Measurements from ENCODE around the gene JPH3. TPM values are rescaled to one million over a fixed set of nuclear protein-coding genes. Genes with fewer than 3 reads are reported as not detected.

The JPH3 gene
- polyA plus RNA-seq, 3 donors = not detected

DNA sequence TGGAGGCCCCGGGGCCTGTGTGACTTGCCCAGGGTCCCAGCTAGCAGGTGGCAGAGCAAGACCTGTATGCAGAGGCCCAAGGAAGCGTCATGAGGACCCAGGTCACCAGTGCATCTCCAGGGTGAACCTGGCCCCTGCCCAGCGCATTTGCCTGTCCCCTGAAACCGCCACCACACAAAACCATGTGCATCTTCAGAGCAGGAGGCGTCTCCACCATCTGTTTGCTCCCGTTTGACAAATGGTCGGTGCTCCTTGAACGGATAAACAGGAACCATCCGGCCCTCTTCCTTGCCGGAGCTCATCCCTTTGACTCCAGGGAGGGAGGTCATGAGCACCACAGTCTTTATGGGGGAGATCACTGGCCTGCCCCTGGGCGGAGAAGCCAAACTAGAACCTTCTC is 62.5 kb downstream of the JPH3 start:
- Histone ChIP-seq H3K4me2 (replicated peaks; ENCODE audit: extremely low read depth, low read length, poor library complexity, severe bottlenecking) (no peak overlapping the region), H3K9me3 (replicated peaks in 1 of 2; ENCODE audit: control insufficient read depth in 1 of 2, insufficient read depth in 1 of 2, low read length in 2 of 2) (no peaks in the 10 kb centered on the region), H3K79me2 (ENCODE audit: insufficient read depth, low read length) (no peaks in the 10 kb centered on the region), H3K27me3 (ENCODE audit: control insufficient read depth in 2 of 2, insufficient read depth in 2 of 2, low read length in 2 of 2) (no peaks in the 10 kb centered on the region), H4K20me1 (ENCODE audit: insufficient read depth, low read length) (no peaks in the 10 kb centered on the region), H3K4me3 (replicated peaks in 1 of 3; ENCODE audit: low read depth in 2 of 3, low read length in 3 of 3) (no peak overlapping the region), H3K36me3 (replicated peaks in 1 of 2; ENCODE audit: control insufficient read depth in 1 of 2, insufficient read depth in 2 of 2, low read length in 2 of 2) (no peaks in the 10 kb centered on the region), H3K4me1 (ENCODE audit: control insufficient read depth in 1 of 2, insufficient read depth in 2 of 2, low read length in 2 of 2) (peaks cover 0 to 2% of the 10 kb centered on the region in 2 donors), H3K27ac (ENCODE audit: low read depth in 1 of 2, low read length in 2 of 2) (no peak overlapping the region), H3K9ac (ENCODE audit: insufficient read depth, low read length, poor library complexity, severe bottlenecking) (no peak overlapping the region), H2AFZ (ENCODE audit: insufficient read depth, low read depth, low read length, poor library complexity, severe bottlenecking) (no peak overlapping the region)
- Mint-ChIP-seq H3K9me3 (no peaks in the 10 kb centered on the region), H3K4me1 (peaks cover 4% of the 10 kb centered on the region), H3K4me3 (no peak overlapping the region), H3K27ac (no peak overlapping the region), H3K27me3 (ENCODE audit: low read depth in 3 of 3) (peaks cover 0 to 5% (median 5%) of the 10 kb centered on the region in 3 donors), H3K36me3 (no peaks in the 10 kb centered on the region)
- intact Hi-C loops (cut with micrococcal nuclease) = no loop called here
- DNase-seq = no peak
- WGBS (ENCODE audit: insufficient coverage) = 90% methylated on average over 10 of the region's 11 CpGs
- TF ChIP-seq, protein P1, sequence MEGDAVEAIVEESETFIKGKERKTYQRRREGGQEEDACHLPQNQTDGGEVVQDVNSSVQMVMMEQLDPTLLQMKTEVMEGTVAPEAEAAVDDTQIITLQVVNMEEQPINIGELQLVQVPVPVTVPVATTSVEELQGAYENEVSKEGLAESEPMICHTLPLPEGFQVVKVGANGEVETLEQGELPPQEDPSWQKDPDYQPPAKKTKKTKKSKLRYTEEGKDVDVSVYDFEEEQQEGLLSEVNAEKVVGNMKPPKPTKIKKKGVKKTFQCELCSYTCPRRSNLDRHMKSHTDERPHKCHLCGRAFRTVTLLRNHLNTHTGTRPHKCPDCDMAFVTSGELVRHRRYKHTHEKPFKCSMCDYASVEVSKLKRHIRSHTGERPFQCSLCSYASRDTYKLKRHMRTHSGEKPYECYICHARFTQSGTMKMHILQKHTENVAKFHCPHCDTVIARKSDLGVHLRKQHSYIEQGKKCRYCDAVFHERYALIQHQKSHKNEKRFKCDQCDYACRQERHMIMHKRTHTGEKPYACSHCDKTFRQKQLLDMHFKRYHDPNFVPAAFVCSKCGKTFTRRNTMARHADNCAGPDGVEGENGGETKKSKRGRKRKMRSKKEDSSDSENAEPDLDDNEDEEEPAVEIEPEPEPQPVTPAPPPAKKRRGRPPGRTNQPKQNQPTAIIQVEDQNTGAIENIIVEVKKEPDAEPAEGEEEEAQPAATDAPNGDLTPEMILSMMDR (IDR thresholded peaks at IDR 0.05) = no peak

DNA sequence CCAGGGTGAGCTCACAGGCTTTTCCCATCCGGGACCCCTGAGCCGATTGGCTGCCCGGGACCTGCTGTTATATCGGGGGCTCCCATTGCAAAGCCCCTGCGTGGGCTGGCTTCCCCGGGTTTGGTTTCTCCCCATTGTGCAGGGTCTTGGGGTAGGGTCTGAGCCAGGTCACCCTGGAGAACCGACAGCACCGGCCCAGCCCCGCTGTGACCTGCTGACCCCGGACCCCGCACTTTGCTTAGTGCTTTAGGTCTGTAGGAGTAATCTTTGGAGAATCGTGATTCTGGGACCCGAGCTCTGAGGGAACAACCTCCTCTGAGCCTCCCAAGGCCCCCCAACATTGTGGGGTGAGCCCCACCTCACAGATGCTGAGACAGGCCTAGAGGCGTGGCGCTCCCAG is 62.9 kb downstream of the JPH3 start:
- Histone ChIP-seq H3K27me3 (ENCODE audit: control insufficient read depth in 2 of 2, insufficient read depth in 2 of 2, low read length in 2 of 2) (no peaks in the 10 kb centered on the region), H4K20me1 (ENCODE audit: insufficient read depth, low read length) (no peaks in the 10 kb centered on the region), H3K4me3 (replicated peaks in 1 of 3; ENCODE audit: low read depth in 2 of 3, low read length in 3 of 3) (no peak overlapping the region), H3K4me2 (replicated peaks; ENCODE audit: extremely low read depth, low read length, poor library complexity, severe bottlenecking) (no peak overlapping the region), H3K4me1 (ENCODE audit: control insufficient read depth in 1 of 2, insufficient read depth in 2 of 2, low read length in 2 of 2) (peaks cover 0 to 2% of the 10 kb centered on the region in 2 donors), H3K79me2 (ENCODE audit: insufficient read depth, low read length) (no peaks in the 10 kb centered on the region), H3K27ac (ENCODE audit: low read depth in 1 of 2, low read length in 2 of 2) (no peak overlapping the region), H3K9me3 (replicated peaks in 1 of 2; ENCODE audit: control insufficient read depth in 1 of 2, insufficient read depth in 1 of 2, low read length in 2 of 2) (no peaks in the 10 kb centered on the region), H3K9ac (ENCODE audit: insufficient read depth, low read length, poor library complexity, severe bottlenecking) (no peak overlapping the region), H3K36me3 (replicated peaks in 1 of 2; ENCODE audit: control insufficient read depth in 1 of 2, insufficient read depth in 2 of 2, low read length in 2 of 2) (no peaks in the 10 kb centered on the region), H2AFZ (ENCODE audit: insufficient read depth, low read depth, low read length, poor library complexity, severe bottlenecking) (no peak overlapping the region)
- 88% methylated on average over 7 of the region's 15 CpGs for WGBS (ENCODE audit: insufficient coverage)
- DNase-seq = no peak
- H3K4me1 Mint-ChIP-seq = peaks cover 4% of the 10 kb centered on the region
- H3K4me3 Mint-ChIP-seq = no peak overlapping the region
- H3K27me3 Mint-ChIP-seq (ENCODE audit: low read depth in 3 of 3) = peaks cover 0 to 5% (median 5%) of the 10 kb centered on the region in 3 donors
- no peak overlapping the region for H3K27ac Mint-ChIP-seq
- TF ChIP-seq, protein P1 (IDR thresholded peaks at IDR 0.05) = no peak
- H3K9me3 Mint-ChIP-seq = no peaks in the 10 kb centered on the region
- H3K36me3 Mint-ChIP-seq = no peaks in the 10 kb centered on the region
- intact Hi-C loops (cut with micrococcal nuclease) = no loop called here
